Measurements from ENCODE around the gene CDK2. TPM values are rescaled to one million over a fixed set of nuclear protein-coding genes. Genes with fewer than 3 reads are reported as not detected.

CDK2 gene
- total RNA-seq, 1 experiment from 2014 or later: 148 TPM

- DNase-seq (ENCODE audit: low read depth): peak; percentile 46
These were observed 28.6 kb upstream of the CDK2 start for GRCh38 chr12:55937981-55938380.

GRCh38 chr12:55938826-55939501 lies 27.7 kb upstream of the CDK2 start:
- DNase-seq (ENCODE audit: low read depth): no peak

- peak; percentile 75 for DNase-seq (ENCODE audit: low read depth)
These were observed 26.4 kb upstream of the CDK2 start for GRCh38 chr12:55940065-55940732.

- DNase-seq (ENCODE audit: low read depth): no peak
These were observed 24.6 kb upstream of the CDK2 start for GRCh38 chr12:55942055-55942454.

GRCh38 chr12:55942577-55943136 lies 24.0 kb upstream of the CDK2 start:
- no peak for DNase-seq (ENCODE audit: low read depth)

GRCh38 chr12:55946553-55946952 lies 20.1 kb upstream of the CDK2 start:
- no peak for DNase-seq (ENCODE audit: low read depth)

GRCh38 chr12:55955344-55955743 lies 11.3 kb upstream of the CDK2 start:
- DNase-seq (ENCODE audit: low read depth): no peak

- peak; percentile 84 for DNase-seq (ENCODE audit: low read depth)
These were observed 10.7 kb upstream of the CDK2 start for GRCh38 chr12:55955800-55956508.

- DNase-seq (ENCODE audit: low read depth): no peak
These were observed 9.3 kb upstream of the CDK2 start for GRCh38 chr12:55957106-55957859.

- no peak for DNase-seq (ENCODE audit: low read depth)
These were observed 2.9 kb upstream of the CDK2 start for GRCh38 chr12:55963760-55964159.

GRCh38 chr12:55965240-55965639 lies 1.4 kb upstream of the CDK2 start:
- no peak for DNase-seq (ENCODE audit: low read depth)

GRCh38 chr12:55965941-55966407 lies 656 bp upstream of the CDK2 start, which contains the start of gene PMEL:
Gene PMEL, minus strand, starts transcription at chr12:55966042. Its CDS starts 31 bp downstream, at chr12:55966011.
- DNase-seq (ENCODE audit: low read depth): no peak

- no peak for DNase-seq (ENCODE audit: low read depth)
These were observed 2.7 kb downstream of the CDK2 start for GRCh38 chr12:55969356-55969755.

GRCh38 chr12:55970775-55971174 lies 4.1 kb downstream of the CDK2 start:
- DNase-seq (ENCODE audit: low read depth): peak; percentile 31

GRCh38 chr12:55972042-55972441 lies 5.4 kb downstream of the CDK2 start:
- DNase-seq (ENCODE audit: low read depth): peak; percentile 85

- DNase-seq (ENCODE audit: low read depth): no peak
These were observed 5.8 kb downstream of the CDK2 start for GRCh38 chr12:55972456-55972855.

- DNase-seq (ENCODE audit: low read depth): no peak
These were observed 6.4 kb downstream of the CDK2 start for GRCh38 chr12:55972911-55973598.

- peak; percentile 100 for DNase-seq (ENCODE audit: low read depth)
These were observed 7.1 kb downstream of the CDK2 start, which contains the start of gene RAB5B for GRCh38 chr12:55973599-55974307. Gene RAB5B, plus strand, starts transcription at chr12:55974078. Its CDS starts 12,883 bp downstream, at chr12:55986961.

GRCh38 chr12:55974308-55974730 lies 7.7 kb downstream of the CDK2 start:
- peak; percentile 60 for DNase-seq (ENCODE audit: low read depth)

GRCh38 chr12:55978393-55978792 lies 11.8 kb downstream of the CDK2 start:
- DNase-seq (ENCODE audit: low read depth): no peak
